T-cell (primary cell): ENCODE results near the gene NKTR. TPM values are rescaled to one million over a fixed set of nuclear protein-coding genes. Genes with fewer than 3 reads are reported as not detected.

ENCODE experiments used
- ATAC-seq, 4 experiments: fragments of 200-7000 bp in 3 of 4; fragments of 150-1000 bp in 1 of 4; cut with Tn5 transposase; replicated peaks in 1 of 4; 1 replicate in 3 of 4; 2 replicates in 1 of 4; pipeline ENCODE4 v1.10.0; 2021; ENCODE audit warnings: moderate library complexity in 3 of 4, mild to moderate bottlenecking in 2 of 4, moderate number of reproducible peaks in 1 of 4
- CTCF ChIA-PET, 2 donors: fragments of 300-600 bp; sonication (Branson Sonifier 250); formaldehyde crosslinking; loops; one replicate each; lab custom pipeline; 2022; ENCODE audit warnings: antibody characterized with exemption in 2 of 2; lab: Charles Lee
- POLR2A ChIA-PET, 2 donors: fragments of 300-600 bp; sonication (Branson Sonifier 250); formaldehyde crosslinking; loops; one replicate each; lab custom pipeline; 2022; ENCODE audit warnings: antibody characterized with exemption in 2 of 2; lab: Charles Lee
- DNase-seq, 35 experiments: peaks; one replicate each; pipeline versions ENCODE4 v3.0.0 to v3.0.0-alpha.2; 2013 to 2023
- H3K27ac ChIP-seq: one replicate; pipeline ENCODE4 v1.5.1; 2013; ENCODE audit warnings: low read length
- H3K27me3 ChIP-seq, 2 experiments: replicated peaks in 1 of 2; 1 replicate in 1 of 2; 2 replicates in 1 of 2; pipeline versions ENCODE4 v1.6.1 to v1.7.0; 2013; ENCODE audit warnings: low read length in 1 of 2, mixed read lengths in 1 of 2; ENCODE audit not compliant: control insufficient read depth in 2 of 2, insufficient read depth in 2 of 2; ENCODE audit errors: extremely low read depth in 1 of 2
- H3K36me3 ChIP-seq, 2 donors: 1 replicate in 1 of 2; 2 replicates in 1 of 2; pipeline versions ENCODE4 v1.6.1 to v1.7.0; 2013; ENCODE audit warnings: low read length in 1 of 2; ENCODE audit not compliant: control insufficient read depth in 2 of 2, insufficient read depth in 1 of 2; ENCODE audit errors: extremely low read depth in 1 of 2
- H3K4me1 ChIP-seq, 2 experiments: 1 replicate in 1 of 2; 2 replicates in 1 of 2; pipeline versions ENCODE4 v1.6.1 to v1.7.0; 2013; ENCODE audit warnings: low read length in 2 of 2, mixed read lengths in 1 of 2; ENCODE audit not compliant: insufficient read depth in 2 of 2, control insufficient read depth in 1 of 2; ENCODE audit errors: extremely low read depth in 1 of 2
- H3K4me3 ChIP-seq, 2 donors: 1 replicate in 1 of 2; 2 replicates in 1 of 2; pipeline versions ENCODE4 v1.5.1 to v1.7.0; 2013; ENCODE audit warnings: mild to moderate bottlenecking in 2 of 2, low read length in 1 of 2, moderate library complexity in 1 of 2; ENCODE audit not compliant: control insufficient read depth in 1 of 2; ENCODE audit errors: extremely low read depth in 1 of 2
- H3K9me3 ChIP-seq: 2 replicates; pipeline ENCODE4 v1.7.0; 2013
- H3K27ac Mint-ChIP-seq, 2 donors: one replicate each; pipeline ENCODE4 v1.8.0; 2020 to 2021; ENCODE audit warnings: mild to moderate bottlenecking in 2 of 2, mixed read lengths in 2 of 2
- H3K27me3 Mint-ChIP-seq, 2 donors: one replicate each; pipeline ENCODE4 v1.8.0; 2021 to 2022; ENCODE audit warnings: mixed read lengths in 2 of 2
- H3K36me3 Mint-ChIP-seq: one replicate; pipeline ENCODE4 v1.8.0; 2021; ENCODE audit warnings: mixed read lengths
- H3K4me1 Mint-ChIP-seq, 3 donors: one replicate each; pipeline ENCODE4 v1.8.0; 2020 to 2022; ENCODE audit warnings: mixed read lengths in 3 of 3, mild to moderate bottlenecking in 1 of 3
- H3K4me3 Mint-ChIP-seq, 3 donors: one replicate each; pipeline ENCODE4 v1.8.0; 2020 to 2022; ENCODE audit warnings: mild to moderate bottlenecking in 3 of 3, mixed read lengths in 3 of 3, moderate library complexity in 3 of 3
- H3K9me3 Mint-ChIP-seq, 3 donors: one replicate each; pipeline ENCODE4 v1.8.0; 2020 to 2022; ENCODE audit warnings: mixed read lengths in 3 of 3
- WGBS: methylation state at CpG from one replicate; pipeline ENCODE4 v1.1.5; 2013; ENCODE audit warnings: missing lambda C conversion rate; ENCODE audit not compliant: insufficient coverage; 5-methylcytosine and 5-hydroxymethylcytosine counted together
- total RNA-seq, 35 experiments: library from RNA in 6 of 35; stranded (reverse) in 6 of 35; fragments of 120-200 nt in 1 of 35; gene quantifications; one replicate each; pipeline versions ENCODE4 v1.2.1 to v1.2.4 and lab custom pipeline; 2013 to 2026

The NKTR gene
- total RNA-seq, 5 donors from 2014 or later (not counting 1 experiment from before 2014, with no cell fraction given): 185 to 252 (median 209) TPM

- ATAC-seq (no peak), DNase-seq (no peak)
- POLR2A ChIA-PET: no interaction called here
- Histone ChIP-seq H3K4me1 (peaks cover 0 to 4% of the 10 kb centered on the region in 2 experiments), H3K36me3 (no peaks in the 10 kb centered on the region), H3K9me3 (no peaks in the 10 kb centered on the region), H3K27ac (no peak overlapping the region), H3K4me3 (no peak overlapping the region), H3K27me3 (peaks cover 0 to 43% of the 10 kb centered on the region in 2 experiments)
- peaks cover 0 to 2% (median 2%) of the 10 kb centered on the region in 3 donors for H3K4me1 Mint-ChIP-seq
- H3K9me3 Mint-ChIP-seq: no peaks in the 10 kb centered on the region
- no peaks in the 10 kb centered on the region for H3K36me3 Mint-ChIP-seq
- WGBS: 36% methylated on average over 80 of the region's 80 CpGs
- H3K27me3 Mint-ChIP-seq: peaks cover 22 to 34% of the 10 kb centered on the region in 2 donors
- CTCF ChIA-PET: no interaction called here
- peak overlapping the region in 2 of 3 donors; percentile 22 to 30 for H3K4me3 Mint-ChIP-seq
- H3K27ac Mint-ChIP-seq: no peak overlapping the region
These were observed 85.7 kb downstream of the NKTR start for GRCh38 chr3:42685891-42686820.

- 94% methylated on average over 6 of the region's 7 CpGs for WGBS
- Mint-ChIP-seq H3K36me3 (no peaks in the 10 kb centered on the region), H3K4me1 (peaks cover 0 to 2% (median 2%) of the 10 kb centered on the region in 3 donors), H3K27me3 (peaks cover 22 to 30% of the 10 kb centered on the region in 2 donors), H3K9me3 (no peaks in the 10 kb centered on the region), H3K27ac (no peak overlapping the region), H3K4me3 (no peak overlapping the region)
- no peak overlapping the region for H3K27ac ChIP-seq
- peaks cover 0 to 4% of the 10 kb centered on the region in 2 experiments for H3K4me1 ChIP-seq
- ChIA-PET POLR2A (no interaction called here), CTCF (no interaction called here)
- H3K4me3 ChIP-seq: no peak overlapping the region
- ATAC-seq (no peak), DNase-seq (no peak)
- H3K27me3 ChIP-seq: peaks cover 0 to 43% of the 10 kb centered on the region in 2 experiments
- no peaks in the 10 kb centered on the region for H3K36me3 ChIP-seq
- no peaks in the 10 kb centered on the region for H3K9me3 ChIP-seq
These were observed 86.6 kb downstream of the NKTR start for GRCh38 chr3:42686832-42687650.

GRCh38 chr3:42688016-42688415 lies 87.5 kb downstream of the NKTR start:
- peaks cover 18 to 27% of the 10 kb centered on the region in 2 donors for H3K27me3 Mint-ChIP-seq
- POLR2A ChIA-PET: interaction anchor here in 1 of 2 donors (0.6 kb wide), 2 partner anchors 57 to 97 kb away, joined by 3 to 4 read pairs; partner anchors contain the start of gene SS18L2
- no peak overlapping the region for H3K4me3 ChIP-seq
- ATAC-seq (no peak), DNase-seq (no peak)
- peaks cover 0 to 2% (median 2%) of the 10 kb centered on the region in 3 donors for H3K4me1 Mint-ChIP-seq
- H3K27ac Mint-ChIP-seq: no peak overlapping the region
- CTCF ChIA-PET: no interaction called here
- H3K27me3 ChIP-seq: peaks cover 0 to 43% of the 10 kb centered on the region in 2 experiments
- no peaks in the 10 kb centered on the region for H3K9me3 ChIP-seq
- peaks cover 0 to 4% of the 10 kb centered on the region in 2 experiments for H3K4me1 ChIP-seq
- 86% methylated on average over 13 of the region's 15 CpGs for WGBS
- no peak overlapping the region for H3K27ac ChIP-seq
- H3K36me3 Mint-ChIP-seq: no peaks in the 10 kb centered on the region
- H3K4me3 Mint-ChIP-seq: no peak overlapping the region
- no peaks in the 10 kb centered on the region for H3K9me3 Mint-ChIP-seq
- no peaks in the 10 kb centered on the region for H3K36me3 ChIP-seq

GRCh38 chr3:42688487-42689420 lies 88.3 kb downstream of the NKTR start:
- Histone ChIP-seq H3K27me3 (peaks cover 0 to 43% of the 10 kb centered on the region in 2 experiments), H3K9me3 (no peaks in the 10 kb centered on the region), H3K36me3 (no peaks in the 10 kb centered on the region), H3K4me1 (peaks cover 0 to 4% of the 10 kb centered on the region in 2 experiments), H3K4me3 (no peak overlapping the region), H3K27ac (no peak overlapping the region)
- Mint-ChIP-seq H3K27ac (no peak overlapping the region), H3K4me1 (peaks cover 0 to 2% (median 2%) of the 10 kb centered on the region in 3 donors), H3K9me3 (no peaks in the 10 kb centered on the region), H3K27me3 (peaks cover 17 to 27% of the 10 kb centered on the region in 2 donors), H3K36me3 (no peaks in the 10 kb centered on the region), H3K4me3 (no peak overlapping the region)
- ChIA-PET POLR2A (no interaction called here), CTCF (no interaction called here)
- 84% methylated on average over 10 of the region's 22 CpGs for WGBS
- DNase-seq (no peak), ATAC-seq (no peak)

- 80% methylated on average over 9 of the region's 9 CpGs for WGBS
- Mint-ChIP-seq H3K4me1 (peaks cover 0 to 2% (median 2%) of the 10 kb centered on the region in 3 donors), H3K9me3 (no peaks in the 10 kb centered on the region), H3K36me3 (no peaks in the 10 kb centered on the region), H3K27me3 (peaks cover 16 to 27% of the 10 kb centered on the region in 2 donors), H3K4me3 (no peak overlapping the region), H3K27ac (no peak overlapping the region)
- DNase-seq (no peak), ATAC-seq (no peak)
- no peak overlapping the region for H3K4me3 ChIP-seq
- ChIA-PET POLR2A (no interaction called here), CTCF (no interaction called here)
- H3K9me3 ChIP-seq: no peaks in the 10 kb centered on the region
- H3K36me3 ChIP-seq: no peaks in the 10 kb centered on the region
- no peak overlapping the region for H3K27ac ChIP-seq
- peaks cover 0 to 4% of the 10 kb centered on the region in 2 experiments for H3K4me1 ChIP-seq
- H3K27me3 ChIP-seq: peaks cover 0 to 43% of the 10 kb centered on the region in 2 experiments
These were observed 89.0 kb downstream of the NKTR start for GRCh38 chr3:42689421-42690014.
